Type B pancreatic cell (in vitro differentiated cells): ENCODE measurements around the gene MEG3. TPM values are rescaled to one million over a fixed set of nuclear protein-coding genes. Genes with fewer than 3 reads are reported as not detected.

ENCODE experiments used
- DNase-seq: peaks from one replicate; pipeline ENCODE4 v3.0.0; 2021; ENCODE audit warnings: mixed read lengths; ENCODE audit not compliant: unreplicated experiment; ENCODE audit errors: extremely low spot score
- H3K27ac Mint-ChIP-seq: 2 replicates; pipeline ENCODE4 v1.8.0; 2021; ENCODE audit warnings: mild to moderate bottlenecking, mixed read lengths
- H3K27me3 Mint-ChIP-seq: 2 replicates; pipeline ENCODE4 v1.8.0; 2021; ENCODE audit warnings: mixed read lengths
- H3K36me3 Mint-ChIP-seq: 2 replicates; pipeline ENCODE4 v1.8.0; 2021; ENCODE audit warnings: mixed read lengths
- H3K4me1 Mint-ChIP-seq: one replicate; pipeline ENCODE4 v1.8.0; 2021; ENCODE audit warnings: mixed read lengths; ENCODE audit not compliant: unreplicated experiment
- H3K4me3 Mint-ChIP-seq: 2 replicates; pipeline ENCODE4 v1.8.0; 2021; ENCODE audit warnings: mild to moderate bottlenecking, mixed read lengths
- H3K9me3 Mint-ChIP-seq: 2 replicates; pipeline ENCODE4 v1.8.0; 2021; ENCODE audit warnings: mixed read lengths
- long read RNA-seq: library from polyadenylated mRNA; unstranded; transcript quantifications from one replicate; pipeline ENCODE4 v2.0.0, GENCODE V29; 2020
- total RNA-seq: library from RNA; stranded (reverse); gene quantifications from 2 replicates; pipeline ENCODE4 v1.2.1, GENCODE V29; 2021; ENCODE audit warnings: low replicate concordance
- TF ChIP-seq, protein P1 (sequence below): fragments of 200-600 bp; sonication (generic); conservative IDR thresholded peaks from 2 replicates; pipeline ENCODE4 v1.5.0; 2021; ENCODE audit warnings: antibody characterized with exemption, mild to moderate bottlenecking

The MEG3 gene
- total RNA-seq: 0.68 and 0.74 TPM in 2 replicates
- long read RNA-seq, partial matches to known transcripts: 1 of 1 reads
- long read RNA-seq, other reads (novel, unspliced or antisense): 0 of 1 reads

DNA sequence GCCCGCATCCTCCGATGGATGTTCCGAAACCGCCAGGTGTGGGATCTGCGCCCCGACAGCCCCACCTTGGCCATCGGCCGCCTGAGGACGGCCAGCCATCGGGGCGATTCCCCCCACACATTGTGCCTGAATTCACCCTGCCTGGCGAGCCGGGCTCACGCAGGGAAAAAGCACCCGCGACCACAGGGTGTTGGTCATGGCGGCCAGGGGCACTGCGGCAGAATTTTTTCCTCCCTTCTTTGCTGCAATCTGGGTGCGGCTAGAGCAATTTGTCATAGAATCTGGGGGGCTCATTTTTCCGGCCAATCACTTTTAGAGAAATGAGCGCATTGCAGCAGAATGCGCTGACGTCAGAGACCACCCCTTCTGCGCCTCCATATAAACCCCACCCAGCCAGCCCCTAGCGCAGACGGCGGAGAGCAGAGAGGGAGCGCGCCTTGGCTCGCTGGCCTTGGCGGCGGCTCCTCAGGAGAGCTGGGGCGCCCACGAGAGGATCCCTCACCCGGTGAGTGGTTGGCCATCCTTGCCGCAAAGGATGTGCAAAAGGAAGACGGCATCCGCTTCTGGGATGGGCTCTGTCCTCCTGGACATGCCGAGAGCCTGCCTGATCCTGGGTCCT, at the start of gene MEG3:
Gene MEG3, plus strand, starts transcription at position 406 of the 619 bp plus-strand sequence.
- Mint-ChIP-seq H3K36me3 (no peaks in the 10 kb centered on the region), H3K4me1 (peaks cover 33% of the 10 kb centered on the region), H3K4me3 (no peak within 1 kb of the TSS), H3K27me3 (no peaks in the 10 kb centered on the region), H3K9me3 (no peaks in the 10 kb centered on the region), H3K27ac (no peak within 1 kb of the TSS)
- DNase-seq: no peak
- TF ChIP-seq, protein P1, sequence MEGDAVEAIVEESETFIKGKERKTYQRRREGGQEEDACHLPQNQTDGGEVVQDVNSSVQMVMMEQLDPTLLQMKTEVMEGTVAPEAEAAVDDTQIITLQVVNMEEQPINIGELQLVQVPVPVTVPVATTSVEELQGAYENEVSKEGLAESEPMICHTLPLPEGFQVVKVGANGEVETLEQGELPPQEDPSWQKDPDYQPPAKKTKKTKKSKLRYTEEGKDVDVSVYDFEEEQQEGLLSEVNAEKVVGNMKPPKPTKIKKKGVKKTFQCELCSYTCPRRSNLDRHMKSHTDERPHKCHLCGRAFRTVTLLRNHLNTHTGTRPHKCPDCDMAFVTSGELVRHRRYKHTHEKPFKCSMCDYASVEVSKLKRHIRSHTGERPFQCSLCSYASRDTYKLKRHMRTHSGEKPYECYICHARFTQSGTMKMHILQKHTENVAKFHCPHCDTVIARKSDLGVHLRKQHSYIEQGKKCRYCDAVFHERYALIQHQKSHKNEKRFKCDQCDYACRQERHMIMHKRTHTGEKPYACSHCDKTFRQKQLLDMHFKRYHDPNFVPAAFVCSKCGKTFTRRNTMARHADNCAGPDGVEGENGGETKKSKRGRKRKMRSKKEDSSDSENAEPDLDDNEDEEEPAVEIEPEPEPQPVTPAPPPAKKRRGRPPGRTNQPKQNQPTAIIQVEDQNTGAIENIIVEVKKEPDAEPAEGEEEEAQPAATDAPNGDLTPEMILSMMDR: no peak

DNA sequence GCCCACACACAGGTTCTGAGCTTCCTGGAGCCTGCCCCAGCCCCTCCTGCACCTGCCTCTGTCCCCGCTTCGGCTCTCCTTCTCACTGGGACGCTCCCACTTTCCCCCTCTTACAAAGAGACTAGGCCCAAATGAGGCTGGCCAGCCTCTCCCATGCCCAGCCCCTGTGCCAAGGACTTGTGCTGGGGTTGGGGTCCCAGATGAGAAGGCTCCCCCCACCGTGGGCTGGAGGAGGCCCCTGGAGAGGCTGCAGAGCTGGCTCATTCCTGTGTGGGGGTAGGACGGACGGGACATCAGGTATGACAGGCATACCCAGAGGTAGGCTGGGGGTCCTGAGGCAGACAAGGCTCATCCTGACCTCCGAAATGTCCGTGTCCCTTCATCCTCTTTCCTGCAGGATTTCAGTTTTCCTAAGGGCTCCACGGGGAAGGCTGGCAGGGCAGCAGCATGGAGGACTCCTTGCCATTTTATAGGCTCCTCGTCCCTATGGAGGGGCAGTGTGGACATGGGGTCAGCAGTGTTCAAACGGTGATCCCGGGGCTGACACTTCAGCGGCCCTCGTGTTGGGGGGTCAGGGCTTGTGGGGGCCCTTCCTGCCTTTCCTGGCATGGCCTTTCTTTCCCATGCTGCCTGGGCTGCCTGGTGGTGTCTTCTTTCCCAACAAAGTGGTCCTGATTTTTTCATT, 49.1 kb upstream of the MEG3 start:
- no peaks in the 10 kb centered on the region for H3K36me3 Mint-ChIP-seq
- DNase-seq: peak; percentile 53
- H3K27me3 Mint-ChIP-seq: peaks cover 38% of the 10 kb centered on the region
- H3K27ac Mint-ChIP-seq: no peak overlapping the region
- TF ChIP-seq, protein P1: no peak
- H3K4me3 Mint-ChIP-seq: no peak overlapping the region
- H3K9me3 Mint-ChIP-seq: no peaks in the 10 kb centered on the region
- H3K4me1 Mint-ChIP-seq: peaks cover 27% of the 10 kb centered on the region

DNA sequence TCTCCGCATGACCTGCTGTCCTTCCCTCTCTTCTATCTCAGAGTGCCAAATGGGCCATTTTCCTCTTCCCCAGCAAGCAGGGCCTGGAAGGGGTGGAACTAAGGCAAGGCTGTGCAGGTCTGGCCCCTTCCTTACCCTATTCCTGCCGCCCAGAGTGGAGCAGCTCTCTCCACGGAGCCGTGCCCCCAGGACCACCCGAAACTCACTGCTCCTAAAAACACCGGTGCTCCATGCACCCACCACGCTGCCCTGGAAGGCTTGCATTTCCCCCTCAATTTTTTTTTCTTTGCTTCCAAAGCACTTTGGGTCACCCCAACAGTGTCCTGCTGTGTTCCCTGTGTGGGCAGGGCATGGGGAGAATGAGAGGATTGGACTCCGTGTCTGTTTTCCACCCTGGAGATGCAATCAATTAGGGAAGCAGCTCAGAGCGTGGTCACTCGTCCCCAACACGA, 48.5 kb upstream of the MEG3 start:
- TF ChIP-seq, protein P1: no peak
- Mint-ChIP-seq H3K4me3 (no peak overlapping the region), H3K36me3 (no peaks in the 10 kb centered on the region), H3K9me3 (no peaks in the 10 kb centered on the region), H3K27me3 (peaks cover 38% of the 10 kb centered on the region), H3K27ac (no peak overlapping the region), H3K4me1 (peaks cover 33% of the 10 kb centered on the region)
- DNase-seq: peak; percentile 31

GRCh38 chr14:100777818-100778525, 47.9 kb upstream of the MEG3 start:
- Mint-ChIP-seq H3K36me3 (no peaks in the 10 kb centered on the region), H3K4me3 (peak overlapping the region; percentile 4), H3K27ac (no peak overlapping the region), H3K9me3 (no peaks in the 10 kb centered on the region), H3K27me3 (peaks cover 44% of the 10 kb centered on the region), H3K4me1 (peaks cover 38% of the 10 kb centered on the region)
- peak; percentile 53 for DNase-seq
- TF ChIP-seq, protein P1: peak; percentile 25

- peak; percentile 39 for DNase-seq
- Mint-ChIP-seq H3K4me3 (no peak overlapping the region), H3K36me3 (no peaks in the 10 kb centered on the region), H3K9me3 (no peaks in the 10 kb centered on the region), H3K4me1 (peaks cover 41% of the 10 kb centered on the region), H3K27me3 (peaks cover 45% of the 10 kb centered on the region), H3K27ac (no peak overlapping the region)
- TF ChIP-seq, protein P1: no peak
These were observed 47.4 kb upstream of the MEG3 start for GRCh38 chr14:100778526-100778882.
